HG03520 (cell line): ENCODE results near the gene CDH26.
A peak's percentile ranks its signal among the peaks of the same experiment; 100 is the strongest.
"Not testable (repeated sequence)": the region's sequence is repeated elsewhere in the genome, so short reads cannot be mapped to it uniquely, and the experiment has no call there.

Source experiments
- ATAC-seq: cut with Tn5 transposase; IDR thresholded peaks from one replicate; pipeline ENCODE4 v1.9.1; 2021; ENCODE audit warnings: mild to moderate bottlenecking, moderate library complexity; ENCODE audit not compliant: unreplicated experiment

CDH26 gene

GRCh38 chr20:59940129-59940955 lies 17.9 kb upstream of the CDH26 start, which contains the start of the genes FAM217B and PPP1R3D:
TSS of gene FAM217B (plus strand) at chr20:59940389. CDS start at chr20:59943944, 3,555 bp downstream.
TSS of gene PPP1R3D (minus strand) at chr20:59940305. CDS start at chr20:59939931, 374 bp downstream.
- peak; percentile 92 for ATAC-seq

GRCh38 chr20:59940956-59941294 lies 17.3 kb upstream of the CDH26 start:
- ATAC-seq = peak; percentile 1

GRCh38 chr20:59942245-59942644 lies 16.0 kb upstream of the CDH26 start:
- ATAC-seq = no peak

- no peak for ATAC-seq
These were observed 13.5 kb upstream of the CDH26 start for GRCh38 chr20:59944726-59945125.

- ATAC-seq = no peak
These were observed 13.0 kb upstream of the CDH26 start for GRCh38 chr20:59945175-59945574.

- no peak for ATAC-seq
These were observed 12.5 kb upstream of the CDH26 start for GRCh38 chr20:59945731-59946130.

GRCh38 chr20:59947376-59947775 lies 10.8 kb upstream of the CDH26 start:
- no peak for ATAC-seq

- ATAC-seq = no peak
These were observed 10.0 kb upstream of the CDH26 start for GRCh38 chr20:59948212-59948611.

GRCh38 chr20:59948828-59949720 lies 9.1 kb upstream of the CDH26 start:
- ATAC-seq = no peak

- ATAC-seq = no peak
These were observed 8.3 kb upstream of the CDH26 start for GRCh38 chr20:59949911-59950310.

GRCh38 chr20:59954718-59955117 lies 3.5 kb upstream of the CDH26 start:
- ATAC-seq = no peak

- no peak for ATAC-seq
These were observed 3.0 kb upstream of the CDH26 start for GRCh38 chr20:59955131-59955796.

- not testable (repeated sequence) for ATAC-seq
These were observed 655 bp upstream of the CDH26 start for GRCh38 chr20:59957568-59957967.

- ATAC-seq = no peak
These were observed 403 bp downstream of the CDH26 start for GRCh38 chr20:59958626-59959025.

GRCh38 chr20:59961423-59961822 lies 3.2 kb downstream of the CDH26 start:
- no peak for ATAC-seq

- ATAC-seq = no peak
These were observed 3.9 kb downstream of the CDH26 start for GRCh38 chr20:59962155-59962554.

GRCh38 chr20:59966428-59966827 lies 8.2 kb downstream of the CDH26 start:
- ATAC-seq = no peak

GRCh38 chr20:59971428-59971827 lies 13.2 kb downstream of the CDH26 start:
- no peak for ATAC-seq

GRCh38 chr20:59972037-59972801 lies 14.0 kb downstream of the CDH26 start:
- ATAC-seq = no peak

GRCh38 chr20:59976156-59976782 lies 18.0 kb downstream of the CDH26 start:
- ATAC-seq = no peak
